Large intestine (tissue), 12 donors: ENCODE results near the gene TMEM31. TPM values are rescaled to one million over a fixed set of nuclear protein-coding genes. Genes with fewer than 3 reads are reported as not detected.
A peak's percentile ranks its signal among the peaks of the same experiment; 100 is the strongest.

Experiments
- DNase-seq, 2 donors: peaks; one replicate each; pipeline versions ENCODE4 v3.0.0 to v3.0.0-alpha.2; 2013
- H3K27ac ChIP-seq: one replicate; pipeline ENCODE4 v1.5.1; 2013; ENCODE audit warnings: low read length
- H3K27me3 ChIP-seq: 2 replicates; pipeline ENCODE4 v1.6.1; 2013; ENCODE audit warnings: low read length; ENCODE audit not compliant: control insufficient read depth, insufficient read depth
- H3K36me3 ChIP-seq: 2 replicates; pipeline ENCODE4 v1.6.1; 2013; ENCODE audit warnings: low read length; ENCODE audit not compliant: control insufficient read depth, insufficient read depth
- H3K4me1 ChIP-seq: one replicate; pipeline ENCODE4 v1.6.1; 2013; ENCODE audit warnings: low read length; ENCODE audit not compliant: control insufficient read depth, insufficient read depth
- H3K4me3 ChIP-seq: one replicate; pipeline ENCODE4 v1.5.1; 2013; ENCODE audit warnings: low read length
- H3K9me3 ChIP-seq: one replicate; pipeline ENCODE4 v1.6.1; 2013; ENCODE audit warnings: mild to moderate bottlenecking, low read depth, low read length, moderate library complexity; ENCODE audit not compliant: control insufficient read depth
- WGBS: methylation state at CpG from one replicate; pipeline ENCODE4 v1.1.5; 2013; ENCODE audit warnings: low lambda C conversion rate; ENCODE audit not compliant: insufficient coverage; 5-methylcytosine and 5-hydroxymethylcytosine counted together
- long read RNA-seq, 11 donors: transcript quantifications; one replicate each; lab custom pipeline, GENCODE V29; 2026
- polyA plus RNA-seq: library from polyadenylated mRNA; unstranded; fragments of 120-200 nt; gene quantifications from one replicate; pipeline ENCODE4 v1.2.1, GENCODE V29; 2013

The TMEM31 gene, protein sequence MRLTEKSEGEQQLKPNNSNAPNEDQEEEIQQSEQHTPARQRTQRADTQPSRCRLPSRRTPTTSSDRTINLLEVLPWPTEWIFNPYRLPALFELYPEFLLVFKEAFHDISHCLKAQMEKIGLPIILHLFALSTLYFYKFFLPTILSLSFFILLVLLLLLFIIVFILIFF
- polyA plus RNA-seq: 0.43 TPM
- long read RNA-seq, donor 1: 0 reads
- long read RNA-seq, donor 2: 0 reads
- long read RNA-seq, donor 3: 0 reads
- long read RNA-seq, donor 4: 0 reads
- long read RNA-seq, donor 5: 0 reads
- long read RNA-seq, donor 6: 0 reads
- long read RNA-seq, donor 7: 0 reads
- long read RNA-seq, donor 8: 0 reads
- long read RNA-seq, donor 9: 0 reads
- long read RNA-seq, donor 10: 0 reads
- long read RNA-seq, donor 11: 0 reads

DNA sequence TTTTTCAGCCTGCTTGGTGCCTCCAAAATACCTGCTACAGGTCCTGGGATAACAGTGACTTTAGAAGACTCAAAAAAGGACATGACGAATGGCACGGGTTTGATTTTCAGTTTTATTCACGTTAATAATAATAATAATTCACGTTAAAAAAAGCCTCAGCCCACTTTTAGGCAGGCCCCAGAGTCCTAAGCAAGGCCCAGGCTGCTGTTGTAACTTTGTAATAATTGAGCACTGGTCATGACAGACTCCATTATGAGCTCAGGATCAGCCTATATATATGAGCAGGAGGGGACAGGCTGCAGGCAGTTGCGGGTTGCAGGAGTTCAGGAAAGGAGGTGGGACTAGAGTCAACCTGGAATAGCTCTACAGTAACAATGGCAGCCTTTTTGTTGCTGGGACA is at the start of gene TMEM31:
Gene TMEM31 (plus strand): TSS at position 301 of the 400 bp plus-strand sequence. CDS start 1,350 bp downstream, outside the sequence.
- H3K27ac ChIP-seq: no peak within 1 kb of the TSS
- DNase-seq: no peak
- no peak within 1 kb of the TSS for H3K4me3 ChIP-seq
- WGBS: no CpG with 5 or more reads among the region's 5 CpGs
- H3K4me1 ChIP-seq: no peaks in the 10 kb centered on the region
- H3K36me3 ChIP-seq: no peaks in the 10 kb centered on the region
- no peaks in the 10 kb centered on the region for H3K9me3 ChIP-seq
- no peaks in the 10 kb centered on the region for H3K27me3 ChIP-seq

DNA sequence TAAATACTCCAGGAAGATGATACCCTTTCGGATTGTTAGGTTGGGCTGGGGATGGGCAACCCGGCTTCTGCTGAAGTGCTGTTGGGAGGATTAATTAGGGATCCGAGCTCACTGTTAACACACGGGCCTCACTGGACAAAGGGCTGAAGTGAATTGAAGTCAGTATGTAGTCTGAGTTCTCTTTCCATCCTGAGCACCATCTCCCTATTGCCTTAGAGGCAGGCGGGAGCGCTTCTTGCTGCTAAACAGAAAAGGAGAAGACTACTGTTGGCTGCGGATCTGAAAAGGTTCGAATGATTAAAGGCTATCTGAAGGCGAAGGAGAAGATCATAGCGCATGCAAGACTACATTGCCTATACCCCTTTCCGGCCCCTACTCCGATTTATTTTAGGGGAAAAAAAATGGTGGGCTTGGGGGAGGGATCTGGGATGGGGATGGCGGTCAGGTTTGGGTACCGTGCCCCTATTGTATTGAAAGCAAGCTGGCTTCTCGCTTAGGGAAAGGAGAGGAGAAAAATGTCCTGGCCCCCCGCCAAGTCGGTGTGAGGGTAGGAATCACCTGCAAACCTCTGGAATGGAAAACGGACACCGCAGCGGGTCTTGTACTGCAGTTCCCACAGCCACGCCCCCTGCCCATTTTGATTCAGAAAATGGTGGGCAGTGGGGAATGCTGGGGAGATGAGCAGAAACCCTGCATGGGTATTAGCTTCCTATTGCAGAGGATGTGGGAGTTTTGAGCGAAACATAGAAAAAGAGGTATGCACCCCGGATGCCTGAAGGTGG is 46.5 kb upstream of the TMEM31 start:
- Histone ChIP-seq H3K36me3 (no peaks in the 10 kb centered on the region), H3K27ac (no peak overlapping the region), H3K9me3 (no peaks in the 10 kb centered on the region), H3K4me3 (no peak overlapping the region), H3K27me3 (peaks cover 13% of the 10 kb centered on the region), H3K4me1 (no peaks in the 10 kb centered on the region)
- no CpG with 5 or more reads among the region's 23 CpGs for WGBS
- no peak for DNase-seq

DNA sequence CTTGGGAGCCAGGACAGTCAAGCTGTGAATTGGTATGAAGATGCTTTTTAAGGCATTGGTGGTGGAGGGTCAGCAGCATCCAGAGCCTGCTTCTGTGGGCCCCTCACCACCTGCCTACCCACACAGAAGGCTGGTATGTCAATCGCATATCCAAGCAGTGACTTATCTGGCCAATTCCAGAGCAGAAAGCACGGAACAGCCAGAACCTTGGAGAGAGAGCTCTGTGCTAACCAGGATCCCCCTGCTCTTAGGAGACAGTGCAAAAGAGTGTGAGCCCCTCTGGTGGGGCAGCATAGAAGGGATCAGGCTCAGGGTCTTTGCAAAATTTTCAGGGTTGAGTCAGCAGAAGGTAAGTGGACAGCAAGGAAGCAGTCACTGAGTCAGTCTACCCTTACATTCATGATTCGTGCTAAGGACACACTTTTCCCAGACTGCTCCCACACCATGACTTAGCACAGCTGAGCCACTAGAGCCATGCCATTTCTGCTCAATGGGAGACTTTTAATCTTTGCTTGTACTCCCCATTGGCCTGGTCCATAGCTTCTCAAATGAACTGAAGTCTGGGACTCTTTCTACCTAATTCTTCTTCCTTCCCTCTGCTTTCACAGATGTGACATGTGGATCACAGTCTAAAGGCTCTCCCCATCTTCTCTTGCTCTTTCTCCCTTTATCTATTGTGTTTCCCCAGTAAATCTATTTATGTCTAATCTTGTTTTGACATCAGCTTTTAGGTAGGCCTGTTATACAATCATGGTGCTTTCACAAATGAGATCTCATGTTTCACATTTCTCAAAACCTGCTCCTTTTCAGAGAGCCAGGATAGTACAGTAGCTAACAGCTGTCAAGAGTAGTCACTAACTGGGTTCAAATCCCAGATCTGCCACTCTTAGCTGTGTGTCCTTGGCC is 44.3 kb upstream of the TMEM31 start:
- Histone ChIP-seq H3K4me1 (no peaks in the 10 kb centered on the region), H3K36me3 (no peaks in the 10 kb centered on the region), H3K9me3 (no peaks in the 10 kb centered on the region), H3K27ac (no peak overlapping the region), H3K27me3 (peaks cover 13% of the 10 kb centered on the region), H3K4me3 (no peak overlapping the region)
- WGBS: no CpG with 5 or more reads among the region's 3 CpGs
- no peak for DNase-seq

DNA sequence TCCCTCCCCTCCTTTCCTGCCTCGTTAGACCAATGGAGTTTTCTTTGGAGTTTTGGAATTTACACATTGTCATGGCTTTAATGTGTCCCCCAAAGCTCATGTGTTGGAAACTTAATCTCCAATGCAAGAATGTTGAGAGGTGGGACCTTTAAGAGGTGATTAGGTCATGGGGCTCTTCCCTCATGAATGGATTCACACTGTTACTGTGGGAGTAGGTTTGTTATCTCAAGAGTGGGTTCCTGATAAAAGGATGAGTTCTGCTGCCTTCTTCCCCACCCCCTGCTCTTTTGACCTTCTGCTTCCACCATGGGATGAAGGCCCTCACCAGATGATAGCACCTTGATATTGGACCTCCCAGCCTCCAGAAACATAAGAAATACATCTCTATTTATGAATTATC is 41.0 kb upstream of the TMEM31 start:
- H3K36me3 ChIP-seq: no peaks in the 10 kb centered on the region
- no peaks in the 10 kb centered on the region for H3K9me3 ChIP-seq
- H3K27me3 ChIP-seq: peaks cover 2% of the 10 kb centered on the region
- H3K4me1 ChIP-seq: no peaks in the 10 kb centered on the region
- no peak for DNase-seq
- WGBS: no CpG with 5 or more reads among the region's 1 CpG
- no peak overlapping the region for H3K27ac ChIP-seq
- H3K4me3 ChIP-seq: no peak overlapping the region

DNA sequence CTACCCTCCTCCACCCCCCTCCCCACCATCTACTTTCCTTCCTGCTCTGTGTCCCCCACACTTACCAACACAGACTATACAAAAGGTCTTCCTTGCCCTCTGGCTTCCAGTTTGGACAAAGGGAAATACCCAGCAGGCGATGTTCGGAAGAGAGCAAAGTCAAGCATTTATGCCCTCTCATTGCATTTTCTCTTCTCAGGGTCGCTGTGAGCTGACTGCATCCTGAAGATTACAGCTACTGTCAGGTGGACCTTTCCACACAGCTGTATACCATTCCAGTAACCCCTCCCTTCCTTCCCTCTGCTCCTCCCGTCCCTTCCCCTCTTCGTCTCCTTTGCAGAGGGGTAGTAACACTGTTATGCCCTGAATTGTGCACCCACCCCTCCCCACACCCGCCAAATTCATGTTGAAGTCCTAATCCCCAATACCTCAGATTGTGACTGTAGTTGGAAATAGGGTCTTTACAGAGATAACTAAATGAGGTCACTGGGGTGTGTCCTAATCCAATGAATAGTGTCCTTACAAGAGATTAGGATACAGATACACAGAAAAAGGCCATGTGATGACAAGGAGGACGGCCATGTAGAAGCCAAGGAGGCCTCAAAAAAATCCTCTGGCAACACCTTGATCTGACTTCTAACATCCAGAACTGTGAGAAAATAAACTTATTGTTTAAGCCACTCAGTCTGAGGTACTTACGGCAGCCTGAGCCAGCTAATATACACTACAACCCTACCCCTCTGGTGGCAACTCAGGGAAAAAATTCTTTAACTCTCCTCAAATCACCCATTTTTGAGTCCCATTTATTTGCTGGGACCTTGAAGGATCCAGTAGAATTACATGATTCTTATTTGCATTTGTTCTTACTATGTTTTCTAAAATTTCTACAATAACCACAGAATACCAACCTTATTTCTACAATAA is 35.9 kb upstream of the TMEM31 start:
- Histone ChIP-seq H3K4me1 (no peaks in the 10 kb centered on the region), H3K9me3 (peaks cover 4% of the 10 kb centered on the region), H3K36me3 (peaks cover 29% of the 10 kb centered on the region), H3K4me3 (no peak overlapping the region), H3K27ac (no peak overlapping the region), H3K27me3 (no peaks in the 10 kb centered on the region)
- WGBS: no CpG with 5 or more reads among the region's 8 CpGs
- no peak for DNase-seq

DNA sequence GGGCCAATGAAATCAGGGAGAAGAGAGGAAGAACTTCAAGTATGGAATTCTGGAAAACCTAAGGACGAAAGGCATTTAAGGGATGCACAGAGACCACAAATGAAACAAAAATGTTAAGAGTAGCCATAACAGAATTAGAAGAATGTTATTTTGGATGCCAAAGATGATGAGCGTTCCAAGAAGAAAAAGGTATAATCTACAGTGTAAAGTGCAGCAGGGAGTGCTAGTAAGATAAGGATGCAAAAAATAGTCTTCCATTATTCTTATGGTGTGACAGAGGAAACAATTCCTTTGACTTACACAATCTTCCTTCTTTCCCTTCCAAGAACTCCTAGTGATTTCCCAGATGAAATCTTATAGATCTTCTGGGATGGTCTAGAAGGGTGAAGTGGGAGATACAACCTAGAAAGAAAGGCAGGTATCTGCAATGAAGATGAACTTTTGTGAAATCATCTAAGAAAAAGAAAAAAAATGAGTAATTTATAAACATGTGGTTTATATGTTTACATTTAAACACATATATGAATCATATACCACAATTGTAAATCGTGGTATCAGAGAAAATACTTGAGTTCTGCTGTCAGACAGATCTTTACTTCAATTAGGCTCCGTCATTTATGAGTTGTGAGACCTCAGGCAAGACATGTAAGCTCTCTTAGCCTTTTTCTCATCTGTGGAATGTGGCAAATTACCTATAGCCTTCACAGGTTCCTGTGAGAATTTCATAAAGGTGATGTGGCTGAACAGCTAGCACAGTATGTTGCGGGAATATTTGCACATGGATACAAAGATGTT is 32.3 kb upstream of the TMEM31 start:
- H3K27ac ChIP-seq: no peak overlapping the region

DNA sequence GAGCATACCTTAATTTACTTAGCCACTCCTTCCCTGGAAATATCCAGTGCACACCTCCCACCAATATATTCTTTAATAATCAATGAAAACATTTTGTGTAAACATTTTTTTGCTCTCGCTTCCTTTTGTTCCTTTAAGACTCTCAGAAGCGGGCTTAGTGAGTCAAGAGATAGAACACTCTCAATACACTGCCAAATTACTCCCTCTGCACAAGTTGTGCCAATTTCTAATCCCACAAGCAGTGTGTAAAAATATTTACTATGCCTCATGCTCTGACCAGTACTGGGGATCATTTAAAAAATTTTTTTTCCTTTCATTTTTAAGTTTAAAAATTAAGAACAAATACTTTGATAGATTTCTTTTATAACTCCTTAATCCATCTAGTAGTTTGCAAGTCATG is 29.3 kb upstream of the TMEM31 start:
- H3K4me1 ChIP-seq: no peaks in the 10 kb centered on the region
- DNase-seq: no peak
- WGBS: no CpG with 5 or more reads among the region's 2 CpGs
- peaks cover 2% of the 10 kb centered on the region for H3K9me3 ChIP-seq
- H3K4me3 ChIP-seq: no peak overlapping the region
- peaks cover 41% of the 10 kb centered on the region for H3K36me3 ChIP-seq
- no peaks in the 10 kb centered on the region for H3K27me3 ChIP-seq
- no peak overlapping the region for H3K27ac ChIP-seq

More for the DNA sequence above, 32.3 kb upstream of the TMEM31 start:
- H3K4me1 ChIP-seq: no peaks in the 10 kb centered on the region
- H3K4me3 ChIP-seq: no peak overlapping the region
- H3K9me3 ChIP-seq: peaks cover 4% of the 10 kb centered on the region
- H3K36me3 ChIP-seq: peaks cover 43% of the 10 kb centered on the region
- WGBS: 80% methylated on average over 1 of the region's 5 CpGs
- H3K27me3 ChIP-seq: no peaks in the 10 kb centered on the region
- DNase-seq: no peak

DNA sequence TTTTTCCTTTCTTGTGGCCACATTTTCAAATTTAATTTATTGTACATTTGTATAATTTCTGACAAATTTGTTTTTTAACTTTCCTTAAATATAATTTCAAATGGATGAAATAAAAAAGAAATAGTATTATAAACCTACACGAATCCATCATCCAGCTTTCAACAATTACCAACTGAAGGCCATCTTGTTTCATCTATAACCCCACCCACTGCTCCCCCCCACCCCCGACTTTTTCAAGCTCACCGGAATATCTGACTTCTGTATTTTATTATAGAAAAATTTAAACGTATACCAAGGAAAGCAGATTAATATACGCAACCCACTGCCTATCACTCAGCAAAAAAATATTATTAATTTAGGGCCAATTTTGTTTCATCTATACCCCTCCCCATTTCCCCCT is 25.3 kb upstream of the TMEM31 start:
- H3K4me3 ChIP-seq: peak overlapping the region; percentile 79
- H3K36me3 ChIP-seq: peaks cover 20% of the 10 kb centered on the region
- H3K9me3 ChIP-seq: no peaks in the 10 kb centered on the region
- no CpG with 5 or more reads among the region's 5 CpGs for WGBS
- no peaks in the 10 kb centered on the region for H3K4me1 ChIP-seq
- peak overlapping the region; percentile 96 for H3K27ac ChIP-seq
- no peaks in the 10 kb centered on the region for H3K27me3 ChIP-seq
- no peak for DNase-seq
